ENCODE results near the gene RPGRIP1L.

DNA sequence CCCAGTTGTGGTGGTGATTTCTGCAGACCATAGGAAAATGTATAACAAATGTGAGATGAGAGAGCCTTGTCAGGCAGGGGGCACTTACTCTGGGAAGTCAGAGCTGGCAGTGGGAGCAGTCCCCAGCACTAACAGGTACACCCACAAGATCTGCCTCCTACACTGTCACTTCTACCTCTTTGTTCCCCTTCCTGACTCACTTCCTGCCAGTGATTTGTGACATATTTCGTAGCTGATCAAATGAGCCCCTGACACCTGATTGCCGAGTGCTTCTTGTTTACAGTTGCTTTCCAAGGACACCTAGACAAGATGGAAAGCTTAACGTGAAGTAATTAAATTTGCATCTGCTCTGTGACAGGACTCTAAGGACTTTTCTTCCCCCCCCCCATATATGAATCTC, 40.8 kb upstream of the RPGRIP1L start:
- TF ChIP-seq, protein P1, sequence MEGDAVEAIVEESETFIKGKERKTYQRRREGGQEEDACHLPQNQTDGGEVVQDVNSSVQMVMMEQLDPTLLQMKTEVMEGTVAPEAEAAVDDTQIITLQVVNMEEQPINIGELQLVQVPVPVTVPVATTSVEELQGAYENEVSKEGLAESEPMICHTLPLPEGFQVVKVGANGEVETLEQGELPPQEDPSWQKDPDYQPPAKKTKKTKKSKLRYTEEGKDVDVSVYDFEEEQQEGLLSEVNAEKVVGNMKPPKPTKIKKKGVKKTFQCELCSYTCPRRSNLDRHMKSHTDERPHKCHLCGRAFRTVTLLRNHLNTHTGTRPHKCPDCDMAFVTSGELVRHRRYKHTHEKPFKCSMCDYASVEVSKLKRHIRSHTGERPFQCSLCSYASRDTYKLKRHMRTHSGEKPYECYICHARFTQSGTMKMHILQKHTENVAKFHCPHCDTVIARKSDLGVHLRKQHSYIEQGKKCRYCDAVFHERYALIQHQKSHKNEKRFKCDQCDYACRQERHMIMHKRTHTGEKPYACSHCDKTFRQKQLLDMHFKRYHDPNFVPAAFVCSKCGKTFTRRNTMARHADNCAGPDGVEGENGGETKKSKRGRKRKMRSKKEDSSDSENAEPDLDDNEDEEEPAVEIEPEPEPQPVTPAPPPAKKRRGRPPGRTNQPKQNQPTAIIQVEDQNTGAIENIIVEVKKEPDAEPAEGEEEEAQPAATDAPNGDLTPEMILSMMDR (IDR thresholded peaks at IDR 0.05 in 4 of 5, conservative IDR thresholded peaks at IDR 0.05 in 1 of 5) = no peak
- TF ChIP-seq POLR2A (IDR thresholded peaks at IDR 0.05) = no peak

Measured in gastrocnemius medialis (tissue), 4 donors.